SKM-1 (cell line): ENCODE measurements around the gene PIGBOS1.

Experiments used
- DNase-seq: peaks from one replicate; lab custom pipeline; 2025; ENCODE audit not compliant: unreplicated experiment; lab: John Stamatoyannopoulos, UW

PIGBOS1 gene

DNA sequence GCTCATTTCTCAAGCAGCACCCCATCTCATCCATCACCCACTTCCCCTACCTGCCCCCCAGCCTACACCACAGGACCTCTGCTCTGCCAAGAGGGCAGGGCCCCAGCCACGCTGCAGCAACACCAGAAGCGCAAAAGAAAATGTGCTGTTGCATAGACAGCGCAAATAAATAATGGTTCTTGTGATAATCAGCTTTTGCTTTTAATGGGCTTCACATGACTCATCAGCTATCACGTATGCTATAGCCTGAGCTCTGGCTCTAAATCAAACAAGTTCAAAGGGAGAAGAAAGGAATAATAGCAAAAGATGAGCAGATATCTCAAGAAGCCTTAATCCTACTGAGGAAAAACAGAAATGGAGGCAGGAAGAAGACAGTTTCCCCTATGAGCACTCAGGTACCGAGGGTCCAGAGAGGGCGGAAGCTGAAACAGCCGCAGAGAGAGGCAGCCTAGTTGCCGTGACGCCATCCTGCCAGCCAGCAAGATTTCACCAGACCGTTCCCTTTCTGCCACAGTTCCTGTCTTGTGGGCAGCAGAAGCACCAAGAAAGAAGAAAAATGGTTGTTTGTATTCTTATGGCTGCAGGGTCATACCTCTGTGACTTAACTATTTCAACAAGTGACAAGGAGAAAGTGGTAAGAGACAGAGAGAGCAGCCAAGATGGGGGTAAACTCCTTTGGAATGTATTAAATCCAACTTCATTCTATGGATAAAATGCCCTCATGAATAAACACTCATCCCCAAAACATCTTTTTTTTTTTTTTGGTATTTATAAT is 51.3 kb downstream of the PIGBOS1 start:
- DNase-seq: peak; percentile 66
